Measurements from ENCODE around the gene NLRC5.

GRCh38 chr16:57108432-57108831 is 119.1 kb downstream of the NLRC5 start:
- TF ChIP-seq CTCF (IDR thresholded peaks at IDR 0.05) (no peak), POLR2A (IDR thresholded peaks at IDR 0.05) (no peak)
